ENCODE results near the gene DNM1L.
"Not testable (repeated sequence)": the region's sequence is repeated elsewhere in the genome, so short reads cannot be mapped to it uniquely, and the experiment has no call there.

Gene DNM1L

GRCh38 chr12:32695787-32696186, 16.7 kb downstream of the DNM1L start:
- H3K27me3 ChIP-seq (ENCODE audit: insufficient read depth, low read length), result no peaks in the 10 kb centered on the region
- no peak overlapping the region for H3K4me2 ChIP-seq (ENCODE audit: low read length)
- peaks cover 77% of the 10 kb centered on the region for H3K79me2 ChIP-seq (ENCODE audit: insufficient read depth, low read length)
- no peaks in the 10 kb centered on the region for H3F3A ChIP-seq (ENCODE audit: insufficient read depth, low read length)
- no peaks in the 10 kb centered on the region for H4K20me1 ChIP-seq (ENCODE audit: insufficient read depth, low read length)
- no peak overlapping the region for H2AFZ ChIP-seq (ENCODE audit: low read length)
- H3K27ac ChIP-seq (ENCODE audit: low read depth, low read length, poor library complexity, severe bottlenecking), result no peak overlapping the region
- H3K9me3 ChIP-seq (ENCODE audit: low read length), result no peaks in the 10 kb centered on the region
- peaks cover 38% of the 10 kb centered on the region for H3K36me3 ChIP-seq (ENCODE audit: insufficient read depth, low read length)
- TF ChIP-seq EZH2 (IDR thresholded peaks at IDR 0.05; ENCODE audit: borderline replicate concordance, low read length) (no peak), CTCF (IDR thresholded peaks at IDR 0.05; ENCODE audit: low read length) (no peak)
- no peak overlapping the region for H3K9ac ChIP-seq (ENCODE audit: low read length)
- H3K4me3 ChIP-seq (ENCODE audit: low read depth, low read length, poor library complexity, severe bottlenecking), result no peak overlapping the region
- no peaks in the 10 kb centered on the region for H3K9me2 ChIP-seq (ENCODE audit: low read depth, low read length)
- no peaks in the 10 kb centered on the region for H3K4me1 ChIP-seq (ENCODE audit: insufficient read depth, low read length, severe bottlenecking)

GRCh38 chr12:32697445-32697844, 18.3 kb downstream of the DNM1L start:
- no peaks in the 10 kb centered on the region for H3K27me3 ChIP-seq (ENCODE audit: insufficient read depth, low read length)
- no peaks in the 10 kb centered on the region for H3K9me2 ChIP-seq (ENCODE audit: low read depth, low read length)
- no peak overlapping the region for H3K4me2 ChIP-seq (ENCODE audit: low read length)
- H4K20me1 ChIP-seq (ENCODE audit: insufficient read depth, low read length), result no peaks in the 10 kb centered on the region
- H3K27ac ChIP-seq (ENCODE audit: low read depth, low read length, poor library complexity, severe bottlenecking), result no peak overlapping the region
- H2AFZ ChIP-seq (ENCODE audit: low read length), result no peak overlapping the region
- peaks cover 61% of the 10 kb centered on the region for H3K79me2 ChIP-seq (ENCODE audit: insufficient read depth, low read length)
- no peak overlapping the region for H3K9ac ChIP-seq (ENCODE audit: low read length)
- TF ChIP-seq EZH2 (IDR thresholded peaks at IDR 0.05; ENCODE audit: borderline replicate concordance, low read length), result no peak
- TF ChIP-seq CTCF (IDR thresholded peaks at IDR 0.05; ENCODE audit: low read length), result no peak
- peaks cover 34% of the 10 kb centered on the region for H3K36me3 ChIP-seq (ENCODE audit: insufficient read depth, low read length)
- H3K9me3 ChIP-seq (ENCODE audit: low read length), result no peaks in the 10 kb centered on the region
- no peak overlapping the region for H3K4me3 ChIP-seq (ENCODE audit: low read depth, low read length, poor library complexity, severe bottlenecking)
- H3K4me1 ChIP-seq (ENCODE audit: insufficient read depth, low read length, severe bottlenecking), result no peaks in the 10 kb centered on the region
- H3F3A ChIP-seq (ENCODE audit: insufficient read depth, low read length), result no peaks in the 10 kb centered on the region

GRCh38 chr12:32698285-32698684, 19.2 kb downstream of the DNM1L start:
- Histone ChIP-seq H3F3A (ENCODE audit: insufficient read depth, low read length) (no peaks in the 10 kb centered on the region), H4K20me1 (ENCODE audit: insufficient read depth, low read length) (no peaks in the 10 kb centered on the region)

GRCh38 chr12:32699437-32699836, 20.3 kb downstream of the DNM1L start:
- H3K36me3 ChIP-seq (ENCODE audit: insufficient read depth, low read length), result peaks cover 28% of the 10 kb centered on the region
- not testable (repeated sequence) for H3K4me3 ChIP-seq (ENCODE audit: low read depth, low read length, poor library complexity, severe bottlenecking); H3K9ac ChIP-seq (ENCODE audit: low read length); H3K27ac ChIP-seq (ENCODE audit: low read depth, low read length, poor library complexity, severe bottlenecking); H3K27me3 ChIP-seq (ENCODE audit: insufficient read depth, low read length); H4K20me1 ChIP-seq (ENCODE audit: insufficient read depth, low read length); H3K4me1 ChIP-seq (ENCODE audit: insufficient read depth, low read length, severe bottlenecking); H3K9me2 ChIP-seq (ENCODE audit: low read depth, low read length); H2AFZ ChIP-seq (ENCODE audit: low read length); H3K9me3 ChIP-seq (ENCODE audit: low read length); H3K4me2 ChIP-seq (ENCODE audit: low read length); H3F3A ChIP-seq (ENCODE audit: insufficient read depth, low read length)
- H3K79me2 ChIP-seq (ENCODE audit: insufficient read depth, low read length), result peaks cover 43% of the 10 kb centered on the region

More at GRCh38 chr12:32698285-32698684, 19.2 kb downstream of the DNM1L start:
- H3K4me3 ChIP-seq (ENCODE audit: low read depth, low read length, poor library complexity, severe bottlenecking), result no peak overlapping the region
- no peak overlapping the region for H3K27ac ChIP-seq (ENCODE audit: low read depth, low read length, poor library complexity, severe bottlenecking)
- no peaks in the 10 kb centered on the region for H3K4me1 ChIP-seq (ENCODE audit: insufficient read depth, low read length, severe bottlenecking)
- H3K9me2 ChIP-seq (ENCODE audit: low read depth, low read length), result no peaks in the 10 kb centered on the region
- no peaks in the 10 kb centered on the region for H3K27me3 ChIP-seq (ENCODE audit: insufficient read depth, low read length)
- no peaks in the 10 kb centered on the region for H3K9me3 ChIP-seq (ENCODE audit: low read length)
- H2AFZ ChIP-seq (ENCODE audit: low read length), result no peak overlapping the region
- TF ChIP-seq CTCF (IDR thresholded peaks at IDR 0.05; ENCODE audit: low read length) (no peak), EZH2 (IDR thresholded peaks at IDR 0.05; ENCODE audit: borderline replicate concordance, low read length) (no peak)
- H3K36me3 ChIP-seq (ENCODE audit: insufficient read depth, low read length), result peaks cover 37% of the 10 kb centered on the region
- H3K79me2 ChIP-seq (ENCODE audit: insufficient read depth, low read length), result peaks cover 53% of the 10 kb centered on the region
- H3K4me2 ChIP-seq (ENCODE audit: low read length), result no peak overlapping the region
- H3K9ac ChIP-seq (ENCODE audit: low read length), result no peak overlapping the region
